Dedifferentiated amniotic fluid mesenchymal stem cell (primary cell): ENCODE results near the gene ZCCHC2.
A peak's percentile ranks its signal among the peaks of the same experiment; 100 is the strongest.

Experiments used
- DNase-seq: peaks from one replicate; pipeline ENCODE4 v3.0.0-alpha.2; 2016; ENCODE audit errors: extremely low spot score

The ZCCHC2 gene

DNA sequence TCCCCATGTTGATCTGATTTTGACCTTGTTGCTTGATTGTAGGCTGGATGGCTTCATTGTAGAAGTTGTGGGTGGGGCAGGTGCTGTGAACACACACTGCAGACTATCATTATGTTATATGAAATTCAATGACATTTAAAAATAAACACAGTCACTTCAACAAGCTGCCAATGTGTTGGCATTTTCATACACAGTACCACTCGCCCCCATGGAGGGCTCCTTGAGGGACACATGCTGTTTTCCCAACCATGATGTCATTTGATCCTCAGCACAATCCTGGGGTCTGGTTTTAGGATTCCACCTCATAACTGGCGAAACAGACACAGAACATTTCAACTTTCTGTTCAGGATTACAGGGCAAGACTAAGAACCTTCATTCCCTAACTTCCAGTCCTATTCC lies 86.9 kb downstream of the ZCCHC2 start:
- no peak for DNase-seq

DNA sequence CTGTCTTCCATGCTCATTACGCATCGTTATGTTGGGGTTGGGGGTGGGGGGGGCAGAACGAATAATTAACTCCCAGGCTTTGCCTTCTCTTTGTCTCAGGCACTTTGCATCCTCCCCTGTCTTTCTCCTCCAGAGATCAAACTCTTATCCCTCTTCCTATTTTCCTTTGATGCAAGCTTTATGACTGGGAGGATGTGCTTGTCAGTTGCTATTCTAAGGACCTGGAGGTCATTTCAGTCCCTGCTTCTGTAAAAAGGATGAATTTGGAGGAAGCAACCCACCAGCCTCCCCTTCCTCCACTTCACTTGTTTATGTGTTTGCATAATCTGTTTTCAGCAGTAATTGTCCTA lies 87.5 kb downstream of the ZCCHC2 start:
- no peak for DNase-seq

DNA sequence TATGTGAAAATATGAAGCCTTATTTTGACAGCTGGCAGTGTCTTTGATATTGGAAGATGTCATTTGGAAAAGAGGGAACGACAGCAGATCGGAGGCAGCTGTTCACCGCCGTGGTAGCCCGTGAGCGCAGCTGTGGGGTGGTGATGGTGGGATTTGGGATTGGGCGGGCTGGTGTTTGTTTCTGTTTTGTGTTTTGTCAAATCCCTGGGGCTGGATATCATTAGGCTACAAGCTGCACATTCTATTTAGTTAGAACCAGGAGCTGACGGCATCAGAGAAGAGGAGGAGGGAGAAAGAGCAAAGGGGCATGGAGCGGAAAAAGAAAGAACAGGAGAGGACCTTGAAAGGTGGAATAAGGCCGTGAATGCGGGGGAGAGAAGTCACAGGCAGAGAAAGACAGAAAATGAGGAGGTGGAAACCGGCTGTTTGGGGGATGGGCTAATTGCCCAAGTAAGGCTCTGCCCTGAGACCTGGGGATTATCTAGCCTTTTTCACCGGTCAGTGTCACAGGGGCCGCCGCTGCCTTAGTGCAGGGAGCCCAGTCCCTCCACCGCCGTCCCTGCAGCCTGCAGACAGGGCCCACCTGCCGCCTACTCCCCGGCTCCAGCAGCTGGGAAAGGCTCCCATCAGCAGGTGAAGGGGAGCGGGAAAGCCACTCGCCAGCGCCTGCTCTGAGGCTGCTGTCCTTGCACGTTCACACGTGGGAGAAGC lies 88.0 kb downstream of the ZCCHC2 start:
- no peak for DNase-seq

DNA sequence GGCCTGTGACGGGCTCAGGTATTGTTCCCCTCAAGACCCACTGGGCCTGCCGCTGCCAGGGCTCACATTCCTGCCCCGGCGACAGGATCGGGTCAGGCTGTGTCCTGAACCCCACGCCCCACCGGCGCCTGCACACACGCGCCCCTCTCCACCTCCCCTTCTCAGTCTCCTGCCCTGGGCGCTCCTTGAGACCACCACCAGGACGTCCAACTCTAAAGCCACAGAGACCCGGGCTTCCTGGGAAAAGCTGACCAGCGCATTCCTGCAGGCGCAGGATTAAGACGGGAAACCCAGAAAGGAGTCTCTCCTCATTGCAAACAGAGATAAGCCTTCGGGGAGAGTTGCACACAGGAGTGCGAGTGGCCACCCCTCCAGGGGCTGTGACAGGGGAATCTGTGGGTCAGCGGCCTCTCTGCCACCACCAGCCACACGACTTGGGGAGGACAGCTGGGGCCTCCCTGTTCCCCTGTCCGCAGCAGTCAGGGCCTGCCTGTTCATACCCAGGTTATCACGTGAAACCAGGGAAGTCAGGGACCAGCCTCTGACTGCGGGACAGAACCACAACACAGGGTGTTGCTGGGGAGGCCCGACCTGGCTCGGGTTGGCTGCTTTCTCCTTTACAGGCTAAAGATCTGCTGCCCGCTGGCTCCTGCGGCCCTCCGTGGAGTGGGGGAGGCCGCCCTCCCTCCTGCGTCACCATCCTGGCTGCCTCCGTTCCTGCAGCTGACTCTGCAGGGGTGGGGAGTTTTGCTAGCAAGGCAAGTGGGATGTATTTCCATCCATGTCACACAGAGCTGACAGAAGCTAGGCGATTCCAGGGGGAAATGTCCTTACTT lies 88.8 kb downstream of the ZCCHC2 start:
- DNase-seq, result no peak

DNA sequence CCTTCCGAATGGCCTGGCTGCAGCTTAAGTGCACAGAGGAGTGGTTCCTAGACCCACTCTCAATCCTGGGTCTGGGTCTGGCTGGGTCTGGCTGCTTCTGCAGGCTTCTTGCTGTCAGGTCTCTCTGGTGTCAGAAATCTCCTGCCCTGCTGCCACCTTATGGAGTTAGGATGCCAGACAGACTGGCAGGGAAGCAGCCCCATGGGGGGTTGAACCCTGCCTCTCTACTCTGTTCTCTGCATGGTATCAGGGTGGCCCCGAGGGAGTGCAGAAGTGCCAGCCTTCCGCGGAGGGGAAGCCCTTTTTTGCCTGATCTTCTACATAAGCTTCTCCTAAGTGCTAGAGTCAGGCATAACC lies 89.4 kb downstream of the ZCCHC2 start:
- no peak for DNase-seq

DNA sequence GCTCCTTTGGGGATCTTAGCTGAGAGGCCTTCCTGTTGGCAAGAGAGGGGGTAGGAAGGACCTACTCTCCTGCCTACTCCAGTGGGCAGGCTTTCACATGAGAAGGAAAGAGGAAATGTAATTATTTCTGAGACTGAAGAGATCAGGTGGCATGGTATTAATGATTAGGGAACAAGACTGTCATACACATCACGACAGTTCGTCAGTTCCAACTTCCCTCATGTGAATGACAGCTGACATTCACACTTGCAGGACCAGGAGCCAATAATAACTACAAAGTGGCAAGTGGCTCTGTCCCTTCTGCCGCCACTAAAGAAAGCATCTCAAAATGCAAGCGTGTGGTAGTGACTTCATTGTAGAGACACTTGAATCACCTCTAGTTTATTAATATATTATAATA lies 90.0 kb downstream of the ZCCHC2 start:
- no peak for DNase-seq

DNA sequence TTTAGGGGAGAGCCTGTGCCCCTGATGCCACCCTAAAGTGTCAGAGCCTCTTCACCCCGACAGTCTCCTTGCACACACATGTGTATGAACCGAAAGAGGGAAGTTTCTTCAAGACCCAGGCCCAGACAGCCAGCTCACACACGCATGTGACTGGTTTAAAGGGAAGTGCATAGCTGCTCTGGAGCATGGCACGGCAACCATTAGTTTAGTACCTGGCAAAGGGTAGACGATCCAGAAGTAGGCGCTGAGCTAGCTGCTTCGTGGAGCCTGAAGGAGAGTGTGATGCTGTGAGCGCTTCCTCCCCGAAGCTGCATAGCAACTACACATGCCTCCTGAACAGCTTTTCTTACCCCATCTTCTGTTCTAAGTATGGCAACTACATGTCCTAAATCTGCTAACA lies 91.7 kb downstream of the ZCCHC2 start:
- no peak for DNase-seq

DNA sequence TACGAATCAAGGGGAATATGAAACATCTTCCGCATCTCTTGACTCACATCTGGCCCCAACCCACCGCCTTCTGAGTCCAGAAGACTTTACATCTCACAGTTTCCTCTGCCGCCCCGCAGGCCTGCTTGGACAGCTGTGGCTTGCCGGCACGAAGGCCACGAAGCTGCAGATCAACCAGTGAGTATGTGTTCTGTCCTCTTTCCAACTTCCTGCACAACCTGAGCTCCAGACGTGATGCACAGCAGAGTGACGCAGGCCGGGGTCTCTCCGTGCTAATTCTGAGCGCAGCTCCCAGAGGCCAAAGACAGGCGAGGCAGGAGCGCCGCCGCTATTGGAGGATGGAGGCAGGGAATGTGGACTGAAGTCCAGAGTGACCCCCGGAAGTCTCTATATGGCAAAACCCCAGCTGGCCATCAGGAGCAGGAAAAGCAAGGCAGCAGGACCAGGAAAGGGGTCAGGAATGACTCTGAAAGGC lies 93.5 kb downstream of the ZCCHC2 start:
- DNase-seq, result peak; percentile 67

DNA sequence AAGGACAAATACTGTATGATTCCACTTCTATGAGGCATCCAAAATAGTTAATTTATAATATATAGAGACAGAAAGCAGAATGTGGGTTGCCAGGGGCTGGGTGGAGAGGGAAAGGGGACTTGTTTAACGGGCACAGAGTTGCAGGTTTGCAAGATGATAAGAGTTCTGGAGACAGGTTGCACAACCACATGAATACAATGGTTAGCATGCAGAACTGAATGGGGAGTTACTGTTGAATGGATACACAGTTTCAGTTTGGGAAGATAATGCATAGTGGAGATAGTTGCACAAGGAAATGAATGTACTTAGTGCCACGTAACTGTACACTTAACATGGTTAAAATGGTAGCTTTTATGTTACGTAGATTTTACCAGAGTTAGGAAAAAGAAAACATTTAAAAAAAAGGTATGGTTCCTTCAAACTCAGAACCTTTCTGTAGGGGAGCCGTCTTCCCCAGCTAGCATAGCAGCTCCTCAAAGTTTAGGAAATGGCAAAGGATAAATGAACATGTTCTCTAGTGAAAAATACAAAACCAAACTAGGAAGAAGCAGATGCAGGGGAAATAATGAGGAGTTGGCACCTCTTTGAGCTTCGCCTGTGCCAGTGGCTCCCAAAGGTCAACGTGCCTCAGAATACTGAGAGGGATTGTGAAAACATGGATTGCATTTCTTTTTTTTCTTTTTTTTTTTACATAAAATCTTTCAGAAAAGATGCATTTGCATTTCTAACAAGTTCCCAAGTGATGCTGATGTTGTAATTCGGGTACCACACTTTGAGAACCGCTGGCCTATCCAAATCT lies 95.2 kb downstream of the ZCCHC2 start:
- DNase-seq, result no peak

DNA sequence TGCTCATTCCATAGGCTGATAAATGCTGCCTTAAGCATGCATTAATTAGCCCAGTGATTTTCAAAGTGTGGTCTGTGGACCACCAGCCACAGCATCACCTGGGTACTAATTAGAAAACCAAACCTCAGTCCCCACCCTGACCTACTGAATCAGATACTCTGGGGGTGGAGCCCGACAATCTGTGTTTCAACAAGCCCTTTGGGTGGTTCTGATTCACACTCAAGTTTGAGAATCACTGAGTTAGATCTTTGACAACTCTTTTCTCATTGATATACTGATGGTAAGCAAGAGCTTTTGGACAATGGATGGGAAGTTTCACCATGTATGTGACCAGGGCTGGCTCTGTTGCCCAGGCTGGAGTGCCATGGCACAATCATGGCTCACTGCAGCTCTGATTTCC lies 95.9 kb downstream of the ZCCHC2 start:
- DNase-seq, result no peak

DNA sequence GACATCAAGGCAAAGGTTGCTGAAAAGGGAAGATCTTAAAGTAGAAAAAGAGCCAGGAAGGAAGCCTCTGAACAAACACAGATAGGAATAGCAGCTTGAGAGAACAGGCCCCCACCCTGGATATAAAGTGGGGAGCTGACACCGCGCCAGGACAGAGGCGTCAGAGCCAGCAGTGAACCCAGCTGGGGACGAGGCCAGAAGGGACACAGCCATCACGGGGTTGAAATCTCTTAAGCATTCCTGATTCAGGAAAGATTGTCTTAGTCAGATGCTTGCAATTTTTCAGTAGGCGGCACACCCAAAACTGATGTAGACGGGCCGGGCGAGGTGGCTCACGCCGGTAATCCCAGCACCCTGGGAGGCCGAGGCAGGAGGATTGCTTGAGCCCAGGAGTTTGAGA lies 98.7 kb downstream of the ZCCHC2 start:
- DNase-seq, result peak; percentile 47

DNA sequence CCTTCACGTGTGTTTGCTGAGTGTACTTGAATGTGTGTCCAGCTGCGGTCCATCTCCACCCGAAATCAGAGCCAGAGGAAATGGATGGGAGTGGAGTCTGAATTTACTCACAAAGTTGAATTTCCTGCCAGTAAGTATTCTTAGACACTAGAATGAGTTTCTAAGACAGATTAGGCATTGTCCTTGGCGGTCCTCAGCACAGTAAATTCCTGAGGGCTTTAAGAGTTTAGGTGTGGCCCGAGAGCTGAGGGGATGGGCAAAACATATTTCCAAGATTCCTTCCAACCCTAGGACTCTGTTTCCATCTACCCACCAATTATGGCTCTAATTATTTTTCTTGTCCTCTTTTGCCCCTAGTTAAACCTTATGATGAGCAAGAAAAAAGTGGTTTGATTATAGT lies 102.2 kb downstream of the ZCCHC2 start:
- DNase-seq, result peak; percentile 39
